HEK293 (cell line): ENCODE data around the gene ZNF350.

Experiments
- AEBP2 ChIP-seq: fragments of 450-650 bp; formaldehyde crosslinking; IDR thresholded peaks from 2 replicates; pipeline ENCODE4 v1.5.1; 2016; ENCODE audit warnings: missing biosample characterization, missing genetic modification characterization, borderline replicate concordance
- CTCF ChIP-seq: fragments of 450-650 bp; formaldehyde crosslinking; IDR thresholded peaks from 2 replicates; pipeline ENCODE4 v1.5.1; 2016; ENCODE audit warnings: missing biosample characterization, missing genetic modification characterization
- MZF1 ChIP-seq: fragments of 450-650 bp; formaldehyde crosslinking; IDR thresholded peaks from 2 replicates; pipeline ENCODE4 v1.5.1; 2017; ENCODE audit warnings: missing biosample characterization, missing genetic modification characterization, borderline replicate concordance
- TSHZ1 ChIP-seq: fragments of 450-650 bp; formaldehyde crosslinking; IDR thresholded peaks from 2 replicates; pipeline ENCODE4 v1.5.1; 2016; ENCODE audit warnings: missing biosample characterization, missing genetic modification characterization, borderline replicate concordance
- ZBTB21 ChIP-seq: fragments of 450-650 bp; formaldehyde crosslinking; IDR thresholded peaks from 2 replicates; pipeline ENCODE4 v1.5.1; 2017; ENCODE audit warnings: missing biosample characterization, missing genetic modification characterization
- ZBTB7A ChIP-seq: fragments of 450-650 bp; formaldehyde crosslinking; IDR thresholded peaks from 2 replicates; pipeline ENCODE4 v1.5.1; 2016; ENCODE audit warnings: low read depth, missing biosample characterization, missing genetic modification characterization
- ZNF324 ChIP-seq: fragments of 450-650 bp; formaldehyde crosslinking; IDR thresholded peaks from 2 replicates; pipeline ENCODE4 v1.5.1; 2016; ENCODE audit warnings: missing biosample characterization, missing genetic modification characterization
- ZNF501 ChIP-seq: fragments of 450-650 bp; formaldehyde crosslinking; IDR thresholded peaks from 2 replicates; pipeline ENCODE4 v1.5.1; 2016; ENCODE audit warnings: missing biosample characterization, missing genetic modification characterization
- ZNF549 ChIP-seq: fragments of 450-650 bp; IDR thresholded peaks from 2 replicates; pipeline ENCODE4 v1.5.1; 2018; ENCODE audit warnings: missing biosample characterization, missing genetic modification characterization, mild to moderate bottlenecking, inconsistent platforms, moderate library complexity
- ZNF561 ChIP-seq: fragments of 450-650 bp; IDR thresholded peaks from 2 replicates; pipeline ENCODE4 v1.5.1; 2018; ENCODE audit warnings: missing biosample characterization, missing genetic modification characterization, borderline replicate concordance
- ZNF626 ChIP-seq: fragments of 450-650 bp; sonication (Bioruptor Pico); formaldehyde crosslinking; IDR thresholded peaks from 2 replicates; pipeline ENCODE4 v1.5.1; 2018; ENCODE audit warnings: missing biosample characterization, missing genetic modification characterization, inconsistent platforms
- ZNF785 ChIP-seq: fragments of 450-650 bp; formaldehyde crosslinking; IDR thresholded peaks from 2 replicates; pipeline ENCODE4 v1.5.1; 2016; ENCODE audit warnings: missing biosample characterization, missing genetic modification characterization
- ZNF837 ChIP-seq: fragments of 450-650 bp; formaldehyde crosslinking; IDR thresholded peaks from 2 replicates; pipeline ENCODE4 v1.5.1; 2016; ENCODE audit warnings: missing biosample characterization, missing genetic modification characterization
- ZXDB ChIP-seq: fragments of 450-650 bp; formaldehyde crosslinking; IDR thresholded peaks from 2 replicates; pipeline ENCODE4 v1.5.1; 2016; ENCODE audit warnings: missing biosample characterization, missing genetic modification characterization

- TF ChIP-seq ZNF501 (tag by site-specific recombination), result no peak
- no peak for TF ChIP-seq ZXDB (tag by site-specific recombination)
- TF ChIP-seq MZF1 (tag by site-specific recombination), result no peak
- no peak for TF ChIP-seq ZNF785 (tag by site-specific recombination)
- no peak for TF ChIP-seq AEBP2 (tag by site-specific recombination)
- TF ChIP-seq ZBTB7A (tag by site-specific recombination), result no peak
- no peak for TF ChIP-seq CTCF (tag by site-specific recombination)
- TF ChIP-seq TSHZ1 (tag by site-specific recombination), result no peak
- TF ChIP-seq ZNF324 (tag by site-specific recombination), result no peak
- no peak for TF ChIP-seq ZBTB21 (tag by site-specific recombination)
- no peak for TF ChIP-seq ZNF561 (tag by site-specific recombination)
- no peak for TF ChIP-seq ZNF626 (tag by site-specific recombination)
- TF ChIP-seq ZNF549 (tag by site-specific recombination), result no peak
- no peak for TF ChIP-seq ZNF837 (tag by site-specific recombination)
Observed at GRCh38 chr19:51916167-51916566, 70.5 kb downstream of the ZNF350 start.
